Panc1 (cell line): ENCODE data around the gene BDP1. TPM values are rescaled to one million over a fixed set of nuclear protein-coding genes. Genes with fewer than 3 reads are reported as not detected.
"Not testable (repeated sequence)": the region's sequence is repeated elsewhere in the genome, so short reads cannot be mapped to it uniquely, and the experiment has no call there.

Experiments used
- ATAC-seq: fragments of 200-7000 bp; cut with Tn5 transposase; 2 replicates; pipeline ENCODE4 v1.9.1; 2020; ENCODE audit warnings: mild to moderate bottlenecking, moderate library complexity
- BruUV-seq: library from RNA; stranded (reverse); fragments of 400-500 nt; replicated peaks from 2 replicates; lab custom pipeline; 2021; lab: Mats Ljungman, UMichigan
- CTCF ChIA-PET: fragments of 300-600 bp; sonication (Branson Sonifier 250); formaldehyde crosslinking; loops from one replicate; lab custom pipeline; 2022; ENCODE audit warnings: antibody characterized with exemption; lab: Charles Lee
- POLR2A ChIA-PET: fragments of 300-600 bp; sonication (Branson Sonifier 250); formaldehyde crosslinking; loops from one replicate; lab custom pipeline; 2022; ENCODE audit warnings: antibody characterized with exemption; lab: Charles Lee
- DNase-seq: peaks from one replicate; pipeline ENCODE4 v3.0.0-alpha.2; 2010; ENCODE audit warnings: low read depth, low spot score
- H3K27ac ChIP-seq: 2 replicates; pipeline ENCODE4 v1.5.1; 2011; ENCODE audit warnings: mild to moderate bottlenecking, low read length, inconsistent platforms
- H3K27me3 ChIP-seq: fragments of 200-500 bp; sonication (Bioruptor generic); 2 replicates; pipeline ENCODE4 v1.6.0; 2014; ENCODE audit warnings: low read length, inconsistent platforms; ENCODE audit not compliant: control insufficient read depth, insufficient read depth
- H3K36me3 ChIP-seq: fragments of 200-500 bp; sonication (Bioruptor generic); 2 replicates; pipeline ENCODE4 v1.5.1; 2014; ENCODE audit warnings: inconsistent platforms, mild to moderate bottlenecking, low read length, moderate library complexity; ENCODE audit not compliant: control insufficient read depth, insufficient read depth
- H3K4me1 ChIP-seq: 2 replicates; pipeline ENCODE4 v1.5.1; 2011; ENCODE audit warnings: inconsistent platforms, mild to moderate bottlenecking, low read length, moderate library complexity; ENCODE audit not compliant: control insufficient read depth, insufficient read depth
- H3K4me3 ChIP-seq, 2 experiments: 2 replicates each; pipeline ENCODE4 v1.5.1; 2011 to 2012; ENCODE audit warnings: low read depth in 2 of 2, low read length in 2 of 2, mild to moderate bottlenecking in 2 of 2, inconsistent platforms in 1 of 2, moderate library complexity in 1 of 2
- H3K9me3 ChIP-seq: fragments of 200-500 bp; sonication (Bioruptor generic); 2 replicates; pipeline ENCODE4 v1.5.1; 2014; ENCODE audit warnings: low read depth, mild to moderate bottlenecking, inconsistent platforms, low read length, moderate library complexity; ENCODE audit not compliant: control insufficient read depth, insufficient read depth
- POLR2AphosphoS5 ChIP-seq: IDR thresholded peaks from 2 replicates; pipeline ENCODE4 v1.6.1; 2012; ENCODE audit warnings: mild to moderate bottlenecking, low read depth, low read length, moderate library complexity
- SIN3A ChIP-seq: IDR thresholded peaks from 2 replicates; pipeline ENCODE4 v1.6.1; 2012; ENCODE audit warnings: low read depth, mild to moderate bottlenecking, low read length, moderate library complexity, borderline replicate concordance; ENCODE audit not compliant: insufficient read depth
- TCF7L2 ChIP-seq: IDR thresholded peaks from 2 replicates; pipeline ENCODE4 v1.6.1; 2011; ENCODE audit warnings: mild to moderate bottlenecking, low read depth, low read length, inconsistent platforms
- in situ Hi-C: cut with HindIII; loops from 2 replicates; pipeline ENCODE4 v1.10.0; 2016; ENCODE audit warnings: low sequenced_read_pairs, low pct_unique_long_range_greater_than_20kb
- intact Hi-C: fragments of 100-400 bp; cut with micrococcal nuclease; formaldehyde crosslinking; loops from one replicate; pipeline ENCODE4 v1.10.0; 2022; ENCODE audit not compliant: unreplicated experiment
- total RNA-seq: library from RNA; stranded (reverse); gene quantifications from one replicate; pipeline ENCODE4 v1.2.1, GENCODE V29; 2021; ENCODE audit not compliant: unreplicated experiment
- TF ChIP-seq, protein P1 (sequence below), 2 experiments: IDR thresholded peaks; 2 replicates each; pipeline ENCODE4 v1.6.1; 2011 to 2012; ENCODE audit warnings: low read depth in 2 of 2, control low read depth in 1 of 2, low read length in 1 of 2, mild to moderate bottlenecking in 1 of 2, moderate library complexity in 1 of 2; ENCODE audit not compliant: insufficient read depth in 1 of 2
- TF ChIP-seq, protein P2 (sequence below): fragments of 450-650 bp; IDR thresholded peaks from 2 replicates; pipeline ENCODE4 v1.5.1; 2017; ENCODE audit warnings: mild to moderate bottlenecking

BDP1 gene
- total RNA-seq, 1 experiment from 2014 or later = 30.7 TPM

DNA sequence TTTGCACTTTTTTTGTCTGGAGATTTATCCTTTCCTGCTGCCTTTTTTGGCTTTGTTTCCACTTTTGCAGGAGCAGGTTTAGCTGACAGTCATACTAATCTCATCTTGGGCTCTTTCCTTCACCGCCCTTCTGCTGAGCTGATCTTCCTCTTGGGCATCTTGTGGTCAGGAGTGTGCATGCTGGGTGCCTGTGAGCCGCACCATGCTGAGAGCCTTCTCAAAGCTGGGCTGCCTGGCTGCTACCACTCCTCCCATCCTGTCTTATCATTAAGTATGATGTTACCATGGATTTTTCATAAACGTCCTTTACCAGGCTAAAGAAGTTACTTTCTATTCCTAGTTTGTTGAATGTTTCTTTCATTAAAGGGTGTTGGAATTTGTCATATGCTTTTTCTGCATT lies 82.2 kb downstream of the BDP1 start:
- ChIA-PET CTCF (no interaction called here), POLR2A (no interaction called here)
- no peaks in the 10 kb centered on the region for H3K9me3 ChIP-seq
- no TSS peak for BruUV-seq
- H3K4me3 ChIP-seq = no peak overlapping the region
- no peaks in the 10 kb centered on the region for H3K4me1 ChIP-seq
- no peak for DNase-seq
- in situ Hi-C loops = no loop called here
- no peaks in the 10 kb centered on the region for H3K27me3 ChIP-seq
- intact Hi-C loops = no loop called here
- TF ChIP-seq SIN3A (no peak), POLR2AphosphoS5 (no peak), TCF7L2 (no peak)
- TF ChIP-seq, protein P1, sequence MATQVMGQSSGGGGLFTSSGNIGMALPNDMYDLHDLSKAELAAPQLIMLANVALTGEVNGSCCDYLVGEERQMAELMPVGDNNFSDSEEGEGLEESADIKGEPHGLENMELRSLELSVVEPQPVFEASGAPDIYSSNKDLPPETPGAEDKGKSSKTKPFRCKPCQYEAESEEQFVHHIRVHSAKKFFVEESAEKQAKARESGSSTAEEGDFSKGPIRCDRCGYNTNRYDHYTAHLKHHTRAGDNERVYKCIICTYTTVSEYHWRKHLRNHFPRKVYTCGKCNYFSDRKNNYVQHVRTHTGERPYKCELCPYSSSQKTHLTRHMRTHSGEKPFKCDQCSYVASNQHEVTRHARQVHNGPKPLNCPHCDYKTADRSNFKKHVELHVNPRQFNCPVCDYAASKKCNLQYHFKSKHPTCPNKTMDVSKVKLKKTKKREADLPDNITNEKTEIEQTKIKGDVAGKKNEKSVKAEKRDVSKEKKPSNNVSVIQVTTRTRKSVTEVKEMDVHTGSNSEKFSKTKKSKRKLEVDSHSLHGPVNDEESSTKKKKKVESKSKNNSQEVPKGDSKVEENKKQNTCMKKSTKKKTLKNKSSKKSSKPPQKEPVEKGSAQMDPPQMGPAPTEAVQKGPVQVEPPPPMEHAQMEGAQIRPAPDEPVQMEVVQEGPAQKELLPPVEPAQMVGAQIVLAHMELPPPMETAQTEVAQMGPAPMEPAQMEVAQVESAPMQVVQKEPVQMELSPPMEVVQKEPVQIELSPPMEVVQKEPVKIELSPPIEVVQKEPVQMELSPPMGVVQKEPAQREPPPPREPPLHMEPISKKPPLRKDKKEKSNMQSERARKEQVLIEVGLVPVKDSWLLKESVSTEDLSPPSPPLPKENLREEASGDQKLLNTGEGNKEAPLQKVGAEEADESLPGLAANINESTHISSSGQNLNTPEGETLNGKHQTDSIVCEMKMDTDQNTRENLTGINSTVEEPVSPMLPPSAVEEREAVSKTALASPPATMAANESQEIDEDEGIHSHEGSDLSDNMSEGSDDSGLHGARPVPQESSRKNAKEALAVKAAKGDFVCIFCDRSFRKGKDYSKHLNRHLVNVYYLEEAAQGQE (IDR thresholded peaks at IDR 0.05; ENCODE audit: insufficient read depth in 1 of 2, low read depth in 2 of 2, low read length in 1 of 2) = no peak
- TF ChIP-seq, protein P2, sequence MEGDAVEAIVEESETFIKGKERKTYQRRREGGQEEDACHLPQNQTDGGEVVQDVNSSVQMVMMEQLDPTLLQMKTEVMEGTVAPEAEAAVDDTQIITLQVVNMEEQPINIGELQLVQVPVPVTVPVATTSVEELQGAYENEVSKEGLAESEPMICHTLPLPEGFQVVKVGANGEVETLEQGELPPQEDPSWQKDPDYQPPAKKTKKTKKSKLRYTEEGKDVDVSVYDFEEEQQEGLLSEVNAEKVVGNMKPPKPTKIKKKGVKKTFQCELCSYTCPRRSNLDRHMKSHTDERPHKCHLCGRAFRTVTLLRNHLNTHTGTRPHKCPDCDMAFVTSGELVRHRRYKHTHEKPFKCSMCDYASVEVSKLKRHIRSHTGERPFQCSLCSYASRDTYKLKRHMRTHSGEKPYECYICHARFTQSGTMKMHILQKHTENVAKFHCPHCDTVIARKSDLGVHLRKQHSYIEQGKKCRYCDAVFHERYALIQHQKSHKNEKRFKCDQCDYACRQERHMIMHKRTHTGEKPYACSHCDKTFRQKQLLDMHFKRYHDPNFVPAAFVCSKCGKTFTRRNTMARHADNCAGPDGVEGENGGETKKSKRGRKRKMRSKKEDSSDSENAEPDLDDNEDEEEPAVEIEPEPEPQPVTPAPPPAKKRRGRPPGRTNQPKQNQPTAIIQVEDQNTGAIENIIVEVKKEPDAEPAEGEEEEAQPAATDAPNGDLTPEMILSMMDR = no peak
- H3K36me3 ChIP-seq = peaks cover 22% of the 10 kb centered on the region
- no peak overlapping the region for H3K27ac ChIP-seq
- ATAC-seq = no peak

DNA sequence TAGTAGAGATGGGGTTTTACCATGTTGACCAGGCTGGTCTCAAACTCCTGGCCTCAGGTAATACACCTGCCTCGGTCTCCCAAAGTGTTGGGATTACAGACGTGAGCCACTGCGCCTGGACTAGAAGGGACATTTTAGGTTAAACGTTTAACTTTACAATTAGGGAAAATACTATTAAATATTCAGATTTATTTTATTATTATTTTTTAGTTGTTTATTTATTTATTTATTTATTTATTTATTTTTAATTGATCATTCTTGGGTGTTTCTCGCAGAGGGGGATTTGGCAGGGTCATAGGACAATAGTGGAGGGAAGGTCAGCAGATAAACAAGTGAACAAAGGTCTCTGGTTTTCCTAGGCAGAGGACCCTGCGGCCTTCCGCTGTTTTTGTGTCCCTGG lies 95.4 kb downstream of the BDP1 start:
- peaks cover 22% of the 10 kb centered on the region for H3K36me3 ChIP-seq
- H3K4me1 ChIP-seq, ATAC-seq: not testable (repeated sequence)

DNA sequence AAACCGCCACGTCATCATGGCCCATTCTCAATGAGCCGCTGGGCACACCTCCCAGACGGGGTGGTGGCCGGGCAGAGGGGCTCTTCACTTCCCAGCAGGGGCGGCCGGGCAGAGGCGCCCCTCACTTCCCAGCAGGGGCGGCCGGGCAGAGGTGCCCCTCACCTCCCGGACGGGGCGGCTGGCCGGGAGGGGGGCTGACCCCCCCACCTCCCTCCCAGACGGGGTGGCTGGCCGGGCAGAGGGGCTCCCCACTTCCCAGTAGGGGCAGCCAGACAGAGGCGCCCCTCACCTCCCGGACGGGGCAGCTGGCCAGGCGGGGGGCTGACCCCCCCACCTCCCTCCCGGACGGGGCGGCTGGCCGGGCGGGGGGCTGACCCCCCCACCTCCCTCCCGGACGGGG lies 96.1 kb downstream of the BDP1 start:
- ATAC-seq, H3K27me3 ChIP-seq, H3K4me1 ChIP-seq, intact Hi-C loops, H3K27ac ChIP-seq, in situ Hi-C loops, POLR2A ChIA-PET, BruUV-seq, H3K9me3 ChIP-seq, CTCF ChIA-PET, DNase-seq, H3K4me3 ChIP-seq: not testable (repeated sequence)
- peaks cover 26% of the 10 kb centered on the region for H3K36me3 ChIP-seq

More for the DNA sequence above, 95.4 kb downstream of the BDP1 start:
- DNase-seq, POLR2A ChIA-PET, BruUV-seq, H3K27me3 ChIP-seq, in situ Hi-C loops, H3K9me3 ChIP-seq, H3K4me3 ChIP-seq, CTCF ChIA-PET, H3K27ac ChIP-seq, intact Hi-C loops: not testable (repeated sequence)

DNA sequence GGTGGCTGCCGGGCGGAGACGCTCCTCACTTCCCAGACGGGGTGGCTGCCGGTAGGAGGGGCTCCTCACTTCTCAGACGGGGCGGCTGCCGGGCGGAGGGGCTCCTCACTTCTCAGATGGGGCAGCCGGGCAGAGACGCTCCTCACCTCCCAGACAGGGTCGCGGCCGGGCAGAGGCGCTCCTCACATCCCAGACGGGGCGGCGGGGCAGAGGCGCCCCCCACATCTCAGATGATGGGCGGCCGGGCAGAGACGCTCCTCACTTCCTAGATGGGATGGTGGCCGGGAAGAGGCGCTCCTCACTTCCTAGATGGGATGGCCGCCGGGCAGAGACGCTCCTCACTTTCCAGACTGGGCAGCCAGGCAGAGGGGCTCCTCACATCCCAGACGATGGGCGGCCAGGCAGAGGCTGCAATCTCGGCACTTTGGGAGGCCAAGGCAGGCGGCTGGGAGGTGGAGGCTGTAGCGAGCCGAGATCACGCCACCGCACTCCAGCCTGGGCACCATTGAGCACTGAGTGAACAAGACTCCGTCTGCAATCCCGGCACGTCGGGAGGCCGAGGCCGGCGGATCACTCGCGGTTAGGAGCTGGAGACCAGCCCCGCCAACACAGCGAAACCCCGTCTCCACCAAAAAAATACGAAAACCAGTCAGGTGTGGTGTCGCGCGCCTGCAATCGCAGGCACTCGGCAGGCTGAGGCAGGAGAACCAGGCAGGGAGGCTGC lies 96.7 kb downstream of the BDP1 start:
- in situ Hi-C loops = not testable (repeated sequence)

More for the DNA sequence above, 96.7 kb downstream of the BDP1 start:
- CTCF ChIA-PET, intact Hi-C loops, POLR2A ChIA-PET, H3K9me3 ChIP-seq, ATAC-seq, H3K4me3 ChIP-seq, H3K27me3 ChIP-seq, H3K4me1 ChIP-seq, H3K27ac ChIP-seq, DNase-seq, BruUV-seq: not testable (repeated sequence)
- H3K36me3 ChIP-seq = peaks cover 30% of the 10 kb centered on the region
